GM19239 (cell line): ENCODE results near the gene LNPEP.

Source experiments
- DNase-seq: peaks from one replicate; pipeline ENCODE4 v3.0.0; 2011; ENCODE audit warnings: low spot score; ENCODE audit not compliant: insufficient read length
- FAIRE-seq: peaks from 2 replicates; lab custom pipeline; 2011; peaks lifted over from hg19 to GRCh38; lab: Jason Lieb, UNC

The LNPEP gene

DNA sequence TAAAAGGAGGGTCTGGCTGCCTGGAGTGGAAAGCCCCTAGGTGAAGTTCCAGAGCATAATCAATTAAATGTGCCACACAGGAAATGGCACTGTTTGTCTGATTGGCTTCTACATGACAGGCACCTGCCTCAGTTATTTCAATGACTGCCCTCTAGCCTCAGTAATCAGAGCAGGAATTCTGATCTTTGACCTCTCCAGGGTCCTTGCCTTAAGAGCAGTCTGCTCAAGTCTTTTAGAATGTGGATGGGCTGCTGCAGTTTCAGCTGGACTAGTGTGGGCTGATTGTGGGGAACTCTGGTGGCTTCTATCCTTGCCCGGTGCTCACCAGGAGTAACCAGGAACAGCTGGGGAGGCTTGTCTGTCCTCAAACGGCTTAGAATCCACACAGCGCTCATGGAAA lies 107.6 kb downstream of the LNPEP start:
- DNase-seq: no peak
- FAIRE-seq: no peak

DNA sequence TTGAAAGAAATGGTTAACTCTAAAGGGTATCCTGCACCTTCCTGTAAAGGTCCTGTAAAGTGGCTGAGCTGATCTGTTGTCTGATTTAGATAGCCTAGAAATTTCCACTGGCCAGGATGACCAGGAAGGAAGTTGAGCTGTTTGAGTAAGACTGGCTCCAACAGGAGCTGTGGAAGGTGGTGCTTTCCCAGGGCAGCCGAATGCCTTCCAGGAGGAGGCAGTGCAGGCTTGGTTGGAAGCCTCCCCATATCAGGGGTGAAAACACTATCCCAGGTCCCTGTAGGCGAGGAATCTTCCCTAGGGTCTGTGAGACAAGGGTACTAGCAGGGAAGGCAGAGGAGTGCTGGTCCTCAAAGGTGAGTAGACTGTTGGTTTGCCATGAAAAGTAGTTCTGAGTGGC lies 108.2 kb downstream of the LNPEP start:
- no peak for DNase-seq

DNA sequence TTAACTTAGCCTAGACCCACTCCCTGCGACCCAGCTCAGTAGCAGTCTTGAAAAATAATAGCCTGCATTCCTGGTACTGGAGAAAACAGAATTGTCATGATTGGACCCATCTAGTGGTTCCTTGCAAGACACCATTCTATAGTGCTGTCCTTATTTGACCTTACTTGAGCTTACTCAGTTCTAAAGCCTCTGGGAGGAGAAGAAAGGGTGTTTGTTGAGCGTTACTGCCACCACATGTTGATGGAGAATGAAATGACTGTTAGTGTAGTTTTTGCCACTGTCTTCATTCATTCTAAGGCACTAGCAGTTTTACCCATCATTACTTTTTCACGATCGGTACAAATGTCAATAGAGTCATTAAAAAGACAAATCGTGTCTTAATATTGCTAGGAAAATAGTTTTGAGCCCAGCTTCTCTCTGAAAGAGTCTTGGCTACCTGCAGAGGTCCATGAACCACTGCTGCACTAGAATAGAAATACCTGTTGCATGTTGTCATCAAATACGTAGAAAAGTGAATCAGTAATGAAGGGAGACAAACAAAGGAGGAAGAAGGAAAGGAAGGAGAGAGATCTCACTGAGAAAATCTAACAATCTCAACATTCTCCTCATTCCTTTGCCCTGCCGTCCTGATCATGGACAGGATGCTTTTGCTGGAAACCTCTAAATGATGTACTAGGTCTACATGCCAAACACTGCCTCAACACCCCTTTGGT lies 110.5 kb downstream of the LNPEP start:
- no peak for FAIRE-seq

More for the DNA sequence above, 108.2 kb downstream of the LNPEP start:
- no peak for FAIRE-seq

DNA sequence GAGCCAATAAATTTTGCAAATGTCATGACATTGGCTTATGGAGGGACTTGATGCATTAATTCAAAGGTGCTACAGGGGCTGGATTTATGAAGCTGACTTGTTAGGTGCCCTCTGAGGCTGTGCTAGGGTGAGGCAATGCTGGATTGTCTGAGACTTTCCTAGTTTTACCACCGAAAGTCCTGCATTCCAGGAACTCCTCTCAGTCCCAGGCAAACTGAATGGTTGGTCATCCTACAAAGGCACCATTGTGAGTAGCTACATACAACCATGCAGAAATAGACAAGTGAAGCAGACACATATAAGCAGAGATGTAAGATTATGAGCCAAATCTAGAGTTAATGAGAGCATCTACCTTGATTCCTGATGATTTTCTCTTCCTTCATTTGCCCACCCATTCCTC lies 111.2 kb downstream of the LNPEP start:
- DNase-seq (no peak), FAIRE-seq (no peak)

More for the DNA sequence above, 110.5 kb downstream of the LNPEP start:
- DNase-seq: no peak

DNA sequence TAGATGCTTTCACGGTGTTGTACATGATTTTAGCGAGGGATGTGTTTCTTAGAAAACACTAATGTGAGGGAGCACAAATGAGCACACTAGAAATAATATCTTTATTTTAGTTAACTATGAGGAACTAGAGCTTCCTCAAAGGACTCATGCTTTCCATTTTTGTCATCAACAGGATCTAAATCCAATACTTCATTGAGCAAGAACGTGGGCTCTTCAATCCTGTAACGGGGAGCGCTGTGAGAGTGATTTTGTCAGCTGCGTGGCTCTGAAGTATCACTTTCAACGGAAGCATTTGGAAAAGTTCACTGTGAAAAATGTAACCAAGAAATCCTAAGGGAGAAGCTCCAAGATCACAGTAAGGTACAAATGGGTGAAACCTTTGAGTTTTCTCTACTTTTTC lies 113.3 kb downstream of the LNPEP start:
- peak; percentile 37 for FAIRE-seq
- no peak for DNase-seq

DNA sequence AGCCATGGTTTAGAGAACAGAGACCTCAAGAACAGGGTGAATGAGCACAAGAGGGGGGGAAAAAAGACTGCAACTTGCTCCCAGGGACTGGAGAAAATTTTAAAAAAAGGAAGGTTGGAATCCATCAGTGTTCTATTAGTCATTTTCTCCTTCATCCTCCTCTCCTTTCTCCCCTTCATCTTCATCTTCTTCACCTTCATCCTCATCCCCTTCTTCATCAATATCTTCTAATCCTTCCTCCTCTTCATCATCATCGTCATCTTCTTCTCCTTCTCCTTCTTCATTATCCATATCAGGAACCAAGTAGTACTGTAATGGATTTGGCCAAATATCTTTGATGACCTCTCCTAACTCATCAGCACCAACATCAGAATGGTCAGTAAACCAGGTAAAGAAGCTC lies 120.4 kb downstream of the LNPEP start:
- DNase-seq (no peak), FAIRE-seq (no peak)

DNA sequence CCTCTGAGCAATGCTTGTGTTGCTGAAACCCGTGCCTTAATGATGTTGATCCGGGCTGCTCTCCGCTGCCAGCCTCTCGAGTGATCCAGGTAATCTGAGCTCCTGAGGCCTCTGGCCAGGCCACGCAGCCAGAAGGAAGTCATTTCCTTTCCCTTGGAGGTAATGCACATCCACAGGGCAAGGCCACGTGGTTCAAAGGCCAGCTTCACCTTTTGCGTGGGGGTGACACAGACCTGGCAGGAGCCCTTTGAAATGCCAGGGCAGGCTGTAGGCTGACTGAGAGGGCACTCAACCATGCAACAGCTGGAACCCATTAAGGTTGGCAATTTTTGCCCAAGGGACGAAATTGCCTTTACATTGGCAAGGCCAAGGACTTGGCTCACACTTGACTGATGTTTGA lies 126.2 kb downstream of the LNPEP start:
- FAIRE-seq (no peak), DNase-seq (no peak)

DNA sequence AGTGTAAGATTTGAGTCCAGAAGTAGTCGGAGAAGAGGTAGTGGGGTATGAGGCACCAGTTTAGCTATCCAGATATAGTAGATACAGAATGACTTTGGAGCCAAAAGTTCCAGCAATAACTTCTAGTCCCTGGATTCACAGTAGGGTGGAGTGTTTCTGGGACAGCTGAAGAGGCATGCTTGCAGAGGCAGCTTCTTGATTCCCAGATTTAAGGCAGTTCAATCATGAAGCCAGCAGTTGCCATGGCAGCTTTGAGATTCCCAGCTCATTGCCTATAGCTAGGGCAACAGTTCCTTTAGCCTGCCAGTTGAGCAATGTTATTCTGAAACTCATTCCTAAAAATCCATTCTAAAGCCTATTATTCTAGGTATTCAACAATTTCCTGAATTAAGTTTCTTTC lies 127.4 kb downstream of the LNPEP start:
- DNase-seq: no peak

DNA sequence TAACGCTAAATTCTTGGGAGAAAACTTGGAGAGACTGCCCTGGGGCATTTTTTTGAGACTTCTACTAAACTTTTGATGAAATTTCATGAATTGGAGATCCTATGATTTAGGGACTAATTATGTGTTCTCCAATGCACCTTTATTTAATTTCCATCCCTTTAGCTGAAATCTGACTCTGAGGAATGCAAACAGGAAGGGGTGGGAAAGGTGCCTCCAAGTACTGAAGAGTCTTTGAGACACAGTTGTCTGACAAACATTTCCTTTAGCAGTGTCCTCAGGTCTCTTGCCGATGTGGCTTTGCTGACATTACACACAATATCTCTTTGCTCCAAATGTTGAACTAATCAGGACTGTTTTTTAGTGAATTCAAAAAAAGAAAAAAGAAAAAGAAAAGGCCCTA lies 129.6 kb downstream of the LNPEP start:
- DNase-seq (no peak), FAIRE-seq (no peak)

More for the DNA sequence above, 127.4 kb downstream of the LNPEP start:
- FAIRE-seq: no peak

DNA sequence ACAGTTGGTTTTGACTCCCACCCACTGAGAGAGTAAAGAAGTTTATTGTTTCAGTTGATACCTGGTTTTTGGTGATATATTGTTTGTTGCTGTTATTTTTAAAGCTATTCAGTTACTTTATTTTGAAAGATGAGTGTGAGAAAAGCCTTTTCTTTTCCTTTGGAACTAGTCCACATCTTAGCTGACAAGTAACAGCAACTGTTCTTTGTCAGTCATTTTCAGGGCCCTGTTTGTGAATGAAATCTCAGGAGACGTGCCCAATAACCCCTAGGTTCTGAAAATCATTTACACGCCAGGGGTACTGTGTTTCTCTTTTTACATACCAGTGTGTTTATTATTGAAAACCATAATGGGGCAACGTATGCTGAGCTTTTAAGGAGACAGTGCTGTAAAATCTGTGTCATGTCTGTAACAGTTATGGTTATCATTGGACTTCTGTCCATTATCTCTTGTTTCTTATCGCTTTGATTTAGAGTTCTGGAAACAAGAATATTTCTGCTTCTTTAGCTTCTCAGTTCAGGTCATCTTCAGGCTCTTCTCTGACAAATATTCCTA lies 131.5 kb downstream of the LNPEP start:
- no peak for FAIRE-seq
- no peak for DNase-seq

DNA sequence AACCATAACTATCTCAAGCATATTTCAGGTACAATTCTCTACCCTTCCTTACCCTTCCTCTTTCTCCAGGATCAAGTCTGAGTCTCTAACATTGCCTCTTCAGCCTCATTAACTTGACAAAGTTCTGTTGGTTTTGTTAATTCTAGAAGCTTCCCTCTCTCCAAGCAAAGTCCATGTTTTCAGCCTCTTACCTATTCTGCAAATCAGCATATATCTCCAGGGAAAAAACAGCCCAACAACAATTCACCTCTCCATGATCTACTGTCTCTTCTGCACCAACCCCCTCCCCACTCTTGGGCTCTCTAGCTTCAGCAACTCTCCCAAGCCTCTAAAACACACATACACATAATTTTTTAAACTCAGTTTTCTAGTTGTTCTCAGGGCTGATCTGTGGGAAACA lies 134.4 kb downstream of the LNPEP start:
- FAIRE-seq (no peak), DNase-seq (no peak)

DNA sequence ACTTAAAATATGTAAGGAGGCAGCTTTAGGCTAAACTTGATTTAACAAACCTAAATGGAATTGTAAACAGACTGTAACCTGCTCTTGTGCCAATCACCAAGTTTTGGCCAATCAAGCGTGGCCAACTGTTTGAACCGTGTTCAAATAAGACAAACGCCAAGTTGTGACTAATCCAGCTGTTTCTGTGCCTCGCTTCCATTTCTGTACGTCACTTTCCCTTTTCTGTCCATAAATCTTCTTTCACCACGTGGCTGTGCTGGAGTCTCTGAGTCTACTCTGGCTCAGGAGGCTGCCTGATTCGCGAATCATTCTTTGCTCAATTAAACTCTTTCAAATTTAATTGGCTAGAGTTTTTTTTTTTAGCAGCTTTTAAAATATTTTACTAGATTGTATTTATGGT lies 135.2 kb downstream of the LNPEP start:
- no peak for DNase-seq
- no peak for FAIRE-seq

DNA sequence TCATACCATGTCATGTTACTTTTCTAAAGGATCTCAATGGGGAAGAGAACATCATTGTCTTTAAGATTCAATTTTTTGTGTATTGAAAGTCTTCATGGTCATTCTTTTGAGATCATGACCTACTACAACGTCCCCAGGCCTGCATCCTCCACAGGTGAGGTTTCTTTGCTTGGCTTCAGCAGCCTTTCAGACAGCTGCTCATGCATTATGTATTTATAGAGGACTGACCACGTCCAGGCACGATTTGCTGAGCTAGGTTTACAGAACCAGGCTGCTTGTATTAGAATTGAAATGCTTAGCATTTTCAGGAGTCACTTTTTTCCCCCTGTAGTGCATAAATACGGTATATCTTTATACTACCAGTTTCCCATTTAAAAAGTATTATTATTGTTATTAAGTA lies 136.1 kb downstream of the LNPEP start:
- FAIRE-seq: no peak

DNA sequence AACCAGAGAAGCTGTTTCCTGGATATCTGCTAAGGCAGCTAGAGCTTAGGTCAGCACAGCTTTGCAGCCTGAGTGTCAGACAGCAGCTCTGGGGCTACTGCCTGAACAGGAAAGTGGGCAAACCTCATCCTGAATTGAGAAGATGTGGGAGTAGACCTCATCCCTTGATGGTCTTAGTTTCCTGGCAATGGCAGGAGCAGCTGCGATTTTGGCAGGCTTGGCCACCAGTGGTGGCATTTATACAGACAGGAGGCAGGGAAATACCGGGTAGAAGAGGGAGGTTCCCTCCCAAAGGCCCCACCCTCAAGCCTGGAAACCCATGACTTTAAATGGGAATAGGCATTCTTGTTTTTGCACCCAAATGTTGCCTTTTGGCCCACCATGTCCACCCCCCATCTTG lies 136.8 kb downstream of the LNPEP start:
- DNase-seq: no peak

More for the DNA sequence above, 136.1 kb downstream of the LNPEP start:
- DNase-seq: no peak

DNA sequence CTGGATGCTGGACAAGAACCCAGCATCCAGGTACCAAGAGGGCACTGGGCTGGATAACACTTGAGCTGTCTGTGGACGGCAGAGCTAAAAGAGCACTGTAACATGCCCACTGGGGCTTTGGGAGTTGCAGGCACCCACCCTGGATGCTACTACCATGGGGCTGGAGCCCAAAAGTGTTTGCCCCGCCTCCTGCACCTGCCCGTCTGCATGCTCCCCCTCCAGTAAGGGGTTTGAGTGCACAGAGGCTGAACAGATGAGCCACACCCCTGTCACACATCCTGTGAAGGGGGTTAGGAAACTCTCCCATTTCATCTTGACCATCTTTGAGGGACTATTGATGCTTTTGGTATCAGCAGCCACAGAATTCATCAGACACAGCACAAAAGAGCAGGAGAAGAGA lies 137.5 kb downstream of the LNPEP start:
- no peak for FAIRE-seq

More for the DNA sequence above, 136.8 kb downstream of the LNPEP start:
- FAIRE-seq: no peak

DNA sequence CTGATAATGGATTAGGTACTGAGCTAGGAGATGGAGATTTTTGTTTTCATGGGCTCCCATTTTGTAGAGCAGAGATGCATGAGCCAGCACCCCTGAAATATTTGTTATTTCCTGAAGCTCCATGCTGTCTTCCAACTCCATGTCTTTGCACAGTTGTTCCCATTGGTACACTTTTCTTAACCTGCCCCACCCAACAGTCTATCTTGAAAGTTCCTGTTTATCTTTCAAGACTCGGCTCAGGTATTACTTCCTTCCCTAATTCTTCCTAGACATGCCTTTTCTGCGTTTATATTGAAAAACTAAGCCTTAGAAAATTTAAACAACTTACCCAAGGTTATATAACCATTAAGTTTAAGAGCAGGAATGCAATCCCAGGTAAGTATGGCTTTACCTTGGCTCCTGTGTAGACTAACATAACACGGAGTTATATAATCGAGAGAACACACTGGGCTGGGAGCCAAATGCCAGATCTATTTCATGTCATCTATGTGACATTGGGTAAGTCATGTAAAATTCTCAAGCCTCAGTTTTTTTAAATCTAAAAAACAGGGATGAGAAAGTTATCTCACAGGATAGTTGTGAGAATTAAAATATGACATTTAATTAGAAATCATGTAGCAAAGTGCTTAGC lies 139.1 kb downstream of the LNPEP start:
- DNase-seq: no peak
- FAIRE-seq: no peak

More for the DNA sequence above, 137.5 kb downstream of the LNPEP start:
- DNase-seq: no peak

DNA sequence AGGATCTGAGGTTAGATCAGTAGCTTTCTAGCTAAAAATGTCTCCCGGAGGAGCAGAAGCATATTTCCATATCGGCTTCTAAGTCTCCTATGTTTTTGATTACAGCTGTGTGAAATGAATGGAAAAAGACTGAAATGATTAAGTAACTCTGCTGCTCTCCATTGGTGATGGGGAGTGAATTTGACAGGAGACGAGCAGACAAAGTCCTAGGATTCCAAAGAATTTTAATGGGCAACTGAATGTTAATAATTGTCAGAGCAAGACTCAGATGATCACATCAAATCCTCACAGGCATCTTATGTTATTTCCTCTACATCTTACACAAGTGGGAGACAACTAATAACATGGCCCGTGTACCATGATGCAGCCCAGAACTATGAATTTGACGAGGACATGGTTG lies 139.8 kb downstream of the LNPEP start:
- DNase-seq (no peak), FAIRE-seq (no peak)

DNA sequence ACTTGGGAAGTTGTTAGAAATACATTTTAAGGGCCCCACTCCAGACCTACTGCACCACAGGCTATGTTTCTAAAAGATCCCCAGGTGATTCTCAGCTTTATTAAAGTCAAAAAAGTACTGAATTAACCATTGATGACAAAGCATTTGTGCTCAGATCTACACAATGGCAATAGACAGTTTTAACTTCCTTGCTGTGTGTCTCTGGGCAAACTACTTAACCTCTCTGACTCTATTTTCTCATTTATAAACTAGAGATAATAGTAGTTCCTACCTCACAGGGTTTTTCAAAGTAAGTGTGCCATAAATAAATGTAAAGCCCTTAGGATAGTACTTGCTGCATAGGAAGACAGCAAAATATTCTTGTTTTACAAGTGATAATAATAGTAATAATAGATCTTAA lies 140.2 kb downstream of the LNPEP start:
- FAIRE-seq (no peak), DNase-seq (no peak)

DNA sequence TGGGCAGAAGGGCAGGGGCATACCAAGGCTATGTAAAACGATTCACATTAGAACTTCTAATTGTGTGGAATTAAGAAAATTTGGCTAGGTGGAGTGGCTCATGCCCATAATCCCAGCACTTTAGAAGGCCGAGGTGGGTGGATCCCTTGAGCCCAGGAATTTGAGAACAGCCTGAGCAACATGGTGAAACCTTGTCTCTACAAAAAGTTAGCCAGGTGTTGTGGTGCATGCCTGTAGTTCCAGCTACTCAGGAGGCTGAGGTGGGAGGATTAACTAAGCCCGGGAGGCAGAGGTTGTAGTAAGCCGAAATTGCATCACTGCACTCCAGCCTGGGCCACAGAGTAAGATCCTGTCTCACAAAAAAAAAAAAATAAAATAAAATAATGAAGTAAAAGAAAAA lies 141.4 kb downstream of the LNPEP start:
- no peak for FAIRE-seq

DNA sequence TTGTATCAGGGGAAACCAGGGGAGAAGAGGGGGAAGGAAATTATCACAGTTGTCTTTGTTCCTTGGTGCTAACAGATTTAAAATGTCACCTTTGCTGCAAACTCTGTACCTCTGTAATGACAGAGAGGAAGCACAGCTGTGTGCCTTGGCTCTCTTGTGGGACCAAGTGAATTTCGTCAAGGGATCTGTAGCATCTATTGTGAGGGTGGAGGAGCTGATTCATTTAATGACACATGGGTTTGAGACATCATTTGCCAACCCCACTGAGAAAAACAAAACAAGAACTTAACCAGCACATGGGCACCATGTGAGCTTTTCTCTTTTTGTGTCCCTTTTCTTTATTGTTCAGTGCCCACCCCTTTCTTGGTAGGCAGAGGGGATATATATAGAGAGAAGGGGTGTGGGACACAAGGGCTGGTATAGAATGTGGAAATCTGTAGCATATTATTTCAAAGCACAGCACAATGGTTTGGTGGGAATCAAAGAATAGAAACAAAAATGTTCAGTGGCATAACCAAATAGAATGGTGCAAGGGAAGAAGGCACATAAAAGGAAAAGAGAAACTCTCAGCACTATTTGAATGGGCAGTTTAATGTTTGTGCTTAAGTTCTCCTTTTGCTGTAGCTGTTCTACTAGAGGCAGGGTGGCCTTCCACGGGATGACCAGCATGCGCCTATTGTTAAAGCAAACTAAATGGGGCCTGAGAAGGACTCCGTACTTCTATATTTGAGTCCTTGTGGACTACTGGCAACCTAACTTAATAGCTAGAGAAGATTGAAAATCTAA lies 143.3 kb downstream of the LNPEP start:
- DNase-seq (no peak), FAIRE-seq (no peak)

More for the DNA sequence above, 141.4 kb downstream of the LNPEP start:
- no peak for DNase-seq
